ENCODE measurements around the gene PLXNA1.

The PLXNA1 gene

DNA sequence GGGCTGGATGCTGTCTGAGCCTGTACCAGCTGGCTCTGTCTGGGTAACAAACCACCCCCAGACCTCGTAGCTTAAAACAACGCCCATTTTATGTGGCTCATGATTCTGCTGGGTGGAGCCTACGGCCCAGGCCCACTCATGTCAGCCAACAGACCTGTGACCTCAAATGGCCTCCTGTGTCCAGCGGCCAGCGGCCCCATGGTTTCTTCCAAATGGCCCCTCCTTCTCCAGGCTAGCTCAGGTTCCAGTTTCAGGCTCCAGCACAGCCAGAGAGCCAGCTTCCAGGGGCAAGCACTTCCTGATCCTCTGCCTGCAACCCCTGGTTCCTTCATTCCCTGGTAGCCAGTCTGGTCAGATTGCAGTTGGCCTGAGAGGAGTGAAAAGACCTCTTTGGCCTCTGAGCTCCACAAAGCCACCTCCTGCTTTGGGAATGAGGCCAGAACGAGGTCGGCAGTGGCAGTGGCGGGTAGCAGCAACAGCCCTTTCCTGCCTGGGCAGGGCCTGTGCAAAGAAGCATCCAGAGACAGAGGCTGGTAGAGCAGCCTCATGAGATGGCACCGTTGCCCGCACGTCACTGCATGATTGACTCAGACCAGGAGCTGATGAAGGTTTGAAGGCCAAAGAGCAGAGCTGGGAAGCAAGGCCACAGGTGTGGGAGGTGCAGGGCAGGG lies 21.0 kb upstream of the PLXNA1 start:
- H3K4me2 ChIP-seq (ENCODE audit: low read depth, low read length, poor library complexity, severe bottlenecking), result no peak overlapping the region
- no peaks in the 10 kb centered on the region for H3F3A ChIP-seq (ENCODE audit: low read depth)
- no peak overlapping the region for H3K9ac ChIP-seq (ENCODE audit: low read depth, low read length, poor library complexity, severe bottlenecking)
- H3K36me3 ChIP-seq (ENCODE audit: insufficient read depth, low read length), result no peaks in the 10 kb centered on the region
- H3K79me2 ChIP-seq (ENCODE audit: insufficient read depth, low read length), result no peaks in the 10 kb centered on the region
- no peak overlapping the region for H3K4me3 ChIP-seq (ENCODE audit: low read length, poor library complexity, severe bottlenecking)
- no peaks in the 10 kb centered on the region for H3K9me2 ChIP-seq (replicated peaks; ENCODE audit: low read depth, low read length)
- H3K4me1 ChIP-seq (ENCODE audit: insufficient read depth, low read length, poor library complexity, severe bottlenecking), result no peaks in the 10 kb centered on the region
- H3K27me3 ChIP-seq (ENCODE audit: insufficient read depth, low read length, poor library complexity, severe bottlenecking), result no peaks in the 10 kb centered on the region
- no peak overlapping the region for H2AFZ ChIP-seq (ENCODE audit: low read length)
- H4K20me1 ChIP-seq (ENCODE audit: insufficient read depth, low read length, poor library complexity, severe bottlenecking), result no peaks in the 10 kb centered on the region
- TF ChIP-seq, protein P1, sequence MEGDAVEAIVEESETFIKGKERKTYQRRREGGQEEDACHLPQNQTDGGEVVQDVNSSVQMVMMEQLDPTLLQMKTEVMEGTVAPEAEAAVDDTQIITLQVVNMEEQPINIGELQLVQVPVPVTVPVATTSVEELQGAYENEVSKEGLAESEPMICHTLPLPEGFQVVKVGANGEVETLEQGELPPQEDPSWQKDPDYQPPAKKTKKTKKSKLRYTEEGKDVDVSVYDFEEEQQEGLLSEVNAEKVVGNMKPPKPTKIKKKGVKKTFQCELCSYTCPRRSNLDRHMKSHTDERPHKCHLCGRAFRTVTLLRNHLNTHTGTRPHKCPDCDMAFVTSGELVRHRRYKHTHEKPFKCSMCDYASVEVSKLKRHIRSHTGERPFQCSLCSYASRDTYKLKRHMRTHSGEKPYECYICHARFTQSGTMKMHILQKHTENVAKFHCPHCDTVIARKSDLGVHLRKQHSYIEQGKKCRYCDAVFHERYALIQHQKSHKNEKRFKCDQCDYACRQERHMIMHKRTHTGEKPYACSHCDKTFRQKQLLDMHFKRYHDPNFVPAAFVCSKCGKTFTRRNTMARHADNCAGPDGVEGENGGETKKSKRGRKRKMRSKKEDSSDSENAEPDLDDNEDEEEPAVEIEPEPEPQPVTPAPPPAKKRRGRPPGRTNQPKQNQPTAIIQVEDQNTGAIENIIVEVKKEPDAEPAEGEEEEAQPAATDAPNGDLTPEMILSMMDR (conservative IDR thresholded peaks at IDR 0.05; ENCODE audit: low read length), result no peak
- TF ChIP-seq EZH2phosphoT487 (IDR thresholded peaks at IDR 0.05; ENCODE audit: borderline replicate concordance), result no peak
- no peaks in the 10 kb centered on the region for H3K9me3 ChIP-seq (ENCODE audit: insufficient read depth, low read depth, low read length)

DNA sequence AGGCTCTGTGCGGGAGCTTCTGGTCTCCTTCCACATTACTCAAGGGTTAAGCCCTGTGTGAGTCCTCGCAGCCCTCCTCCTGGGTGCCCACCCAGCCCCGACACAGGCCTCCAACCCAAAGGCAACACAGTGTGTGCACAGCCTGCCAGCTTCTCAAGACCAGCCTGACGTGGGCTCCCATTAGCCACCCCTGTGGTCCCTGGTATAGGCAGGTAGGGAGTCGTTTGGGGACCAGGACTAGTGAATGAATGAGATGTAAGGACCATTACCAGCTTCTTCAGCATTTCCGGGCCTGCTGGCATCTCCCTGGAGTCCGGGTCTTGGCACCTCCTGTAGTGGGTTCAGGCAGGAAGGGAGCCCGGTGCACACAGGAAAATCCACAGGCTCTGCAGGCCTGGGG lies 20.2 kb upstream of the PLXNA1 start:
- Histone ChIP-seq H3F3A (ENCODE audit: low read depth) (no peaks in the 10 kb centered on the region), H3K4me1 (ENCODE audit: insufficient read depth, low read length, poor library complexity, severe bottlenecking) (no peaks in the 10 kb centered on the region), H3K4me3 (ENCODE audit: low read length, poor library complexity, severe bottlenecking) (no peak overlapping the region), H3K9ac (ENCODE audit: low read depth, low read length, poor library complexity, severe bottlenecking) (no peak overlapping the region), H3K9me2 (replicated peaks; ENCODE audit: low read depth, low read length) (no peaks in the 10 kb centered on the region), H3K27me3 (ENCODE audit: insufficient read depth, low read length, poor library complexity, severe bottlenecking) (no peaks in the 10 kb centered on the region), H4K20me1 (ENCODE audit: insufficient read depth, low read length, poor library complexity, severe bottlenecking) (no peaks in the 10 kb centered on the region), H3K36me3 (ENCODE audit: insufficient read depth, low read length) (no peaks in the 10 kb centered on the region), H3K9me3 (ENCODE audit: insufficient read depth, low read depth, low read length) (no peaks in the 10 kb centered on the region), H3K4me2 (ENCODE audit: low read depth, low read length, poor library complexity, severe bottlenecking) (no peak overlapping the region), H3K79me2 (ENCODE audit: insufficient read depth, low read length) (no peaks in the 10 kb centered on the region), H2AFZ (ENCODE audit: low read length) (no peak overlapping the region)
- TF ChIP-seq, protein P1 (conservative IDR thresholded peaks at IDR 0.05; ENCODE audit: low read length), result no peak
- TF ChIP-seq EZH2phosphoT487 (IDR thresholded peaks at IDR 0.05; ENCODE audit: borderline replicate concordance), result no peak

DNA sequence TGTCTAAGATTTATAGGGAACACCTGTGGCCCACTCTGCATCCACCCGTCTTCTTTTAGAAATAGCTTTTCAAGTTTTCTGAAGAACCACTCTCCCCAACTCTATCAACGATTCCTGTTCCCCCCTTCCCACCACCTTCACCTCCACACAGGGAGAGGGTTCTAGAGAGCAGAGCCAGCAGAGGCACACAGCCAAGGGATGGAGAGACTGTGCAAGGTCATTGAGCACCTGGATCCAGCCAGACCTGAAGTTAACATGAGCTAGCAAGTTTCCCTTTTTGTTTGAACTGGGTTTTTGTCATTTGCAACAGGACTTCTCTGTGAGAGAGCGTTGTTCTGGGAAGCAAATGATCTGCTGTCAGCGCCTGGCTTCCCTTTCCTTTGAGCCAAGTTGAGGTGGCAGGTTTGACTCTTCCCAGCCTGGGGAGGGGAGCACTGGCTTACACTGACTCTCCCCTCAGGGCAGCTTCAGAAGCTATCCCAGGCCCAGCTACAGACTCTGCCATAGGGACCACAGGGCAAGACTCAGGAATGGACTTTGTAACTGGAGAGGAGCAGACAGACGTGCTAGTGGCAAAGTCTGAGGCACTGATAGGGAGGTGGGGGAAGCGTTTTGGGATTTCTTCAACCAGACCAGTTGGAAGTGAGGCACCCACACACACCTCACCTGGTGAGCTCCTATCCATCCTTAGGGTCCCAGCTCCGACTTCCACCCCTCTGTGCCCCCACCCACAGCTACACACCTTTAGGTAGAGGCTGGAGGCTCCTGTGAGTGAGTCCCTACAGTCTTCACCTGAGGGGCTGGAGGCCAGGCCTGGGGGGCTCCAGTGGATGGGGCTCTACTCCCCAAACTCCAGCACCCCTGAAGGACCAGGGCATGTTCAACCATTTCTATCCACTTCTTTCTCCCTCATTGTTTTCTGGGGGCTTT lies 19.4 kb upstream of the PLXNA1 start:
- Histone ChIP-seq H3K9me2 (replicated peaks; ENCODE audit: low read depth, low read length) (no peaks in the 10 kb centered on the region), H4K20me1 (ENCODE audit: insufficient read depth, low read length, poor library complexity, severe bottlenecking) (no peaks in the 10 kb centered on the region), H3K36me3 (ENCODE audit: insufficient read depth, low read length) (no peaks in the 10 kb centered on the region), H3K4me3 (ENCODE audit: low read length, poor library complexity, severe bottlenecking) (no peak overlapping the region), H3K4me2 (ENCODE audit: low read depth, low read length, poor library complexity, severe bottlenecking) (no peak overlapping the region), H3K9me3 (ENCODE audit: insufficient read depth, low read depth, low read length) (no peaks in the 10 kb centered on the region), H3K27me3 (ENCODE audit: insufficient read depth, low read length, poor library complexity, severe bottlenecking) (no peaks in the 10 kb centered on the region), H2AFZ (ENCODE audit: low read length) (no peak overlapping the region), H3K79me2 (ENCODE audit: insufficient read depth, low read length) (no peaks in the 10 kb centered on the region), H3K9ac (ENCODE audit: low read depth, low read length, poor library complexity, severe bottlenecking) (no peak overlapping the region), H3K4me1 (ENCODE audit: insufficient read depth, low read length, poor library complexity, severe bottlenecking) (no peaks in the 10 kb centered on the region), H3F3A (ENCODE audit: low read depth) (no peaks in the 10 kb centered on the region)
- TF ChIP-seq, protein P1 (conservative IDR thresholded peaks at IDR 0.05; ENCODE audit: low read length), result no peak
- TF ChIP-seq EZH2phosphoT487 (IDR thresholded peaks at IDR 0.05; ENCODE audit: borderline replicate concordance), result no peak

Data from Loucy (cell line).